Hepatocyte (in vitro differentiated cells): ENCODE measurements around the gene ZNF79. TPM values are rescaled to one million over a fixed set of nuclear protein-coding genes. Genes with fewer than 3 reads are reported as not detected.
A peak's percentile ranks its signal among the peaks of the same experiment; 100 is the strongest.

Experiments
- DNase-seq: peaks from one replicate; pipeline ENCODE4 v3.0.0-alpha.2; 2016; ENCODE audit warnings: low spot score
- H2AFZ ChIP-seq: fragments of 200-600 bp; sonication (generic); 2 replicates; pipeline ENCODE4 v1.6.0; 2016; ENCODE audit warnings: antibody characterized with exemption, mild to moderate bottlenecking
- H3K27ac ChIP-seq: fragments of 200-600 bp; sonication (generic); 2 replicates; pipeline ENCODE4 v1.5.1; 2016; ENCODE audit warnings: mild to moderate bottlenecking
- H3K27me3 ChIP-seq: fragments of 200-600 bp; sonication (generic); 2 replicates; pipeline ENCODE4 v1.6.1; 2016
- H3K36me3 ChIP-seq: fragments of 200-600 bp; sonication (generic); replicated peaks from 2 replicates; pipeline ENCODE4 v1.5.1; 2016; ENCODE audit warnings: low read depth; ENCODE audit not compliant: insufficient read depth
- H3K4me1 ChIP-seq: fragments of 200-600 bp; sonication (generic); 2 replicates; pipeline ENCODE4 v1.5.1; 2016; ENCODE audit warnings: mild to moderate bottlenecking, moderate library complexity; ENCODE audit not compliant: insufficient read depth
- H3K4me2 ChIP-seq: fragments of 200-600 bp; sonication (generic); 2 replicates; pipeline ENCODE4 v1.6.0; 2016
- H3K4me3 ChIP-seq: fragments of 200-600 bp; sonication (generic); 2 replicates; pipeline ENCODE4 v1.5.1; 2016; ENCODE audit warnings: mild to moderate bottlenecking
- H3K79me2 ChIP-seq: fragments of 200-600 bp; sonication (generic); 2 replicates; pipeline ENCODE4 v1.6.0; 2017; ENCODE audit warnings: mild to moderate bottlenecking
- H3K9me2 ChIP-seq: fragments of 200-600 bp; sonication (generic); replicated peaks from 2 replicates; pipeline ENCODE4 v1.6.0; 2017; ENCODE audit warnings: mild to moderate bottlenecking; ENCODE audit not compliant: insufficient read depth
- H3K9me3 ChIP-seq: fragments of 200-600 bp; sonication (generic); 2 replicates; pipeline ENCODE4 v1.5.1; 2016; ENCODE audit warnings: low read depth, mild to moderate bottlenecking
- H4K20me1 ChIP-seq: fragments of 200-600 bp; sonication (generic); 2 replicates; pipeline ENCODE4 v1.6.0; 2016; ENCODE audit warnings: mild to moderate bottlenecking; ENCODE audit not compliant: insufficient read depth, poor library complexity, severe bottlenecking
- CTCF ChIP-seq: fragments of 200-600 bp; sonication (generic); IDR thresholded peaks from 2 replicates; pipeline ENCODE4 v1.5.1; 2016; ENCODE audit warnings: antibody characterized with exemption, mild to moderate bottlenecking; ENCODE audit not compliant: poor library complexity
- EZH2 ChIP-seq: fragments of 200-600 bp; sonication (generic); IDR thresholded peaks from 2 replicates; pipeline ENCODE4 v1.6.1; 2016; ENCODE audit warnings: antibody characterized with exemption, mild to moderate bottlenecking, borderline replicate concordance
- EZH2phosphoT487 ChIP-seq: fragments of 200-600 bp; sonication (generic); IDR thresholded peaks from one replicate; pipeline ENCODE4 v1.6.1; 2018; ENCODE audit warnings: antibody characterized with exemption, mild to moderate bottlenecking, low read depth, moderate library complexity; ENCODE audit not compliant: unreplicated experiment, severe bottlenecking
- WGBS: methylation state at CpG from one replicate; pipeline ENCODE4 v1.1.6; 2016; ENCODE audit warnings: low lambda C conversion rate; ENCODE audit errors: missing lambda C conversion rate; 5-methylcytosine and 5-hydroxymethylcytosine counted together
- polyA plus RNA-seq: library from polyadenylated mRNA; unstranded; fragments of >200 nt; fragmentation: Nextera tagmentation; extraction: Ambion mirVana; gene quantifications from 2 replicates; pipeline ENCODE4 v1.2.1, GENCODE V29; 2016
- total RNA-seq: library from RNA; depleted of rRNA; stranded (reverse); fragments of >200 nt; gene quantifications from 2 replicates; pipeline ENCODE4 v1.2.3, GENCODE V29; 2014

Gene ZNF79
- total and polyA plus RNA-seq, 2 experiments from 2014 or later: 6.0 to 9.0 TPM

GRCh38 chr9:127444283-127444920 is 20.2 kb downstream of the ZNF79 start:
- H3K9me3 ChIP-seq: peaks cover 3% of the 10 kb centered on the region
- 95% methylated on average over 17 of the region's 17 CpGs for WGBS
- H3K79me2 ChIP-seq: peaks cover 13% of the 10 kb centered on the region
- no peaks in the 10 kb centered on the region for H3K9me2 ChIP-seq
- H3K4me1 ChIP-seq: peaks cover 5% of the 10 kb centered on the region
- H3K27ac ChIP-seq: peak overlapping the region; percentile 52
- peaks cover 20% of the 10 kb centered on the region for H4K20me1 ChIP-seq
- no peak for DNase-seq
- H3K27me3 ChIP-seq: no peaks in the 10 kb centered on the region
- no peak overlapping the region for H3K4me3 ChIP-seq
- H2AFZ ChIP-seq: no peak overlapping the region
- H3K36me3 ChIP-seq: no peaks in the 10 kb centered on the region
- H3K4me2 ChIP-seq: no peak overlapping the region
- no peak for TF ChIP-seq CTCF
- no peak for TF ChIP-seq EZH2
- no peak for TF ChIP-seq EZH2phosphoT487

GRCh38 chr9:127444921-127445850 is 21.0 kb downstream of the ZNF79 start:
- 96% methylated on average over 15 of the region's 15 CpGs for WGBS
- peaks cover 27% of the 10 kb centered on the region for H4K20me1 ChIP-seq
- no peak overlapping the region for H3K27ac ChIP-seq
- H3K36me3 ChIP-seq: no peaks in the 10 kb centered on the region
- peaks cover 11% of the 10 kb centered on the region for H3K4me1 ChIP-seq
- no peak overlapping the region for H2AFZ ChIP-seq
- H3K27me3 ChIP-seq: no peaks in the 10 kb centered on the region
- H3K9me2 ChIP-seq: no peaks in the 10 kb centered on the region
- no peak for DNase-seq
- peaks cover 3% of the 10 kb centered on the region for H3K9me3 ChIP-seq
- TF ChIP-seq EZH2 (no peak), CTCF (no peak), EZH2phosphoT487 (no peak)
- H3K4me3 ChIP-seq: no peak overlapping the region
- peaks cover 21% of the 10 kb centered on the region for H3K79me2 ChIP-seq
- no peak overlapping the region for H3K4me2 ChIP-seq

GRCh38 chr9:127445851-127446712 is 21.9 kb downstream of the ZNF79 start:
- peaks cover 11% of the 10 kb centered on the region for H3K4me1 ChIP-seq
- no peak for DNase-seq
- peaks cover 34% of the 10 kb centered on the region for H4K20me1 ChIP-seq
- 88% methylated on average over 4 of the region's 4 CpGs for WGBS
- no peak for TF ChIP-seq EZH2
- TF ChIP-seq CTCF: no peak
- TF ChIP-seq EZH2phosphoT487: no peak
- H3K4me3 ChIP-seq: no peak overlapping the region
- H3K4me2 ChIP-seq: no peak overlapping the region
- H3K79me2 ChIP-seq: peaks cover 30% of the 10 kb centered on the region
- no peaks in the 10 kb centered on the region for H3K27me3 ChIP-seq
- peak overlapping the region; percentile 8 for H3K27ac ChIP-seq
- H2AFZ ChIP-seq: no peak overlapping the region
- no peaks in the 10 kb centered on the region for H3K36me3 ChIP-seq
- H3K9me2 ChIP-seq: no peaks in the 10 kb centered on the region
- H3K9me3 ChIP-seq: peaks cover 3% of the 10 kb centered on the region
